ENCODE data around the gene ASCC1. TPM values are rescaled to one million over a fixed set of nuclear protein-coding genes. Genes with fewer than 3 reads are reported as not detected.

ASCC1 gene
- total RNA-seq, 1 experiment from 2014 or later = 40.2 TPM

GRCh38 chr10:72127571-72127970, 88.5 kb downstream of the ASCC1 start:
- Histone ChIP-seq H3K27ac (ENCODE audit: low read depth, low read length, poor library complexity, severe bottlenecking) (no peak overlapping the region), H3K36me3 (ENCODE audit: insufficient read depth, low read length, poor library complexity, severe bottlenecking) (no peaks in the 10 kb centered on the region), H3K4me1 (ENCODE audit: insufficient read depth, low read length, poor library complexity, severe bottlenecking) (peaks cover 5% of the 10 kb centered on the region), H3K27me3 (replicated peaks; ENCODE audit: insufficient read depth, low read depth, low read length, poor library complexity) (no peaks in the 10 kb centered on the region), H3K4me3 (ENCODE audit: low read depth, low read length, poor library complexity, severe bottlenecking) (no peak overlapping the region), H3K9me3 (ENCODE audit: low read depth, low read length, poor library complexity, severe bottlenecking) (no peaks in the 10 kb centered on the region)
- intact Hi-C loops (cut with micrococcal nuclease; ENCODE audit: unreplicated experiment) = loop anchor here (2.0 to 5.0 kb wide), 2 partner anchors 95 to 201 kb away; no protein-coding TSS in a partner anchor
- TF ChIP-seq CTCF (conservative IDR thresholded peaks at IDR 0.05; ENCODE audit: low read depth, low read length) = no peak
- no peak for TF ChIP-seq EZH2 (IDR thresholded peaks at IDR 0.05; ENCODE audit: borderline replicate concordance, low read depth, low read length, poor library complexity, severe bottlenecking)
- ChIA-PET POLR2A (ENCODE audit: low non-redundant PET) (no interaction called here), CTCF (no interaction called here)
- DNase-seq (ENCODE audit: low spot score) = no peak
- BruUV-seq (replicated peaks) = no TSS peak

- Histone ChIP-seq H3K27me3 (replicated peaks; ENCODE audit: insufficient read depth, low read depth, low read length, poor library complexity) (no peaks in the 10 kb centered on the region), H3K36me3 (ENCODE audit: insufficient read depth, low read length, poor library complexity, severe bottlenecking) (no peaks in the 10 kb centered on the region), H3K27ac (ENCODE audit: low read depth, low read length, poor library complexity, severe bottlenecking) (no peak overlapping the region), H3K4me1 (ENCODE audit: insufficient read depth, low read length, poor library complexity, severe bottlenecking) (peaks cover 5% of the 10 kb centered on the region), H3K4me3 (ENCODE audit: low read depth, low read length, poor library complexity, severe bottlenecking) (no peak overlapping the region), H3K9me3 (ENCODE audit: low read depth, low read length, poor library complexity, severe bottlenecking) (no peaks in the 10 kb centered on the region)
- no TSS peak for BruUV-seq (replicated peaks)
- no peak for TF ChIP-seq CTCF (conservative IDR thresholded peaks at IDR 0.05; ENCODE audit: low read depth, low read length)
- no peak for TF ChIP-seq EZH2 (IDR thresholded peaks at IDR 0.05; ENCODE audit: borderline replicate concordance, low read depth, low read length, poor library complexity, severe bottlenecking)
- ChIA-PET POLR2A (ENCODE audit: low non-redundant PET) (no interaction called here), CTCF (interaction anchor here (1.0 to 1.1 kb wide), 2 partner anchors 47 to 93 kb away, joined by 3 to 4 read pairs; no protein-coding TSS in a partner anchor)
- intact Hi-C loops (cut with micrococcal nuclease; ENCODE audit: unreplicated experiment) = loop anchor here (2.0 to 5.0 kb wide), 2 partner anchors 95 to 202 kb away; no protein-coding TSS in a partner anchor
- DNase-seq (ENCODE audit: low spot score) = no peak
Measured at GRCh38 chr10:72126872-72127232, 89.2 kb downstream of the ASCC1 start.

- ChIA-PET CTCF (interaction anchor here (0.5 to 1.1 kb wide), 7 partner anchors 11 to 213 kb away, joined by 3 to 6 read pairs (median 4); no protein-coding TSS in a partner anchor), POLR2A (ENCODE audit: low non-redundant PET) (no interaction called here)
- Histone ChIP-seq H3K27me3 (replicated peaks; ENCODE audit: insufficient read depth, low read depth, low read length, poor library complexity) (no peaks in the 10 kb centered on the region), H3K27ac (ENCODE audit: low read depth, low read length, poor library complexity, severe bottlenecking) (no peak overlapping the region), H3K4me3 (ENCODE audit: low read depth, low read length, poor library complexity, severe bottlenecking) (no peak overlapping the region), H3K9me3 (ENCODE audit: low read depth, low read length, poor library complexity, severe bottlenecking) (no peaks in the 10 kb centered on the region), H3K4me1 (ENCODE audit: insufficient read depth, low read length, poor library complexity, severe bottlenecking) (peaks cover 5% of the 10 kb centered on the region), H3K36me3 (ENCODE audit: insufficient read depth, low read length, poor library complexity, severe bottlenecking) (no peaks in the 10 kb centered on the region)
- intact Hi-C loops (cut with micrococcal nuclease; ENCODE audit: unreplicated experiment) = loop anchor here (2.0 to 5.0 kb wide), 2 partner anchors 96 to 202 kb away; no protein-coding TSS in a partner anchor
- DNase-seq (ENCODE audit: low spot score) = peak; percentile 63
- TF ChIP-seq CTCF (conservative IDR thresholded peaks at IDR 0.05; ENCODE audit: low read depth, low read length) (peak; percentile 66), EZH2 (IDR thresholded peaks at IDR 0.05; ENCODE audit: borderline replicate concordance, low read depth, low read length, poor library complexity, severe bottlenecking) (no peak)
- no TSS peak for BruUV-seq (replicated peaks)
Measured at GRCh38 chr10:72126184-72126871, 89.7 kb downstream of the ASCC1 start.
